D721Med (cell line): ENCODE data around the gene TXN2.

Experiments used
- DNase-seq: peaks from one replicate; pipeline ENCODE4 v3.0.0; 2011; ENCODE audit warnings: low spot score; ENCODE audit not compliant: insufficient read length
- FAIRE-seq: peaks from 2 replicates; lab custom pipeline; 2011; peaks lifted over from hg19 to GRCh38; lab: Jason Lieb, UNC
- TF ChIP-seq, protein P1 (sequence below): IDR thresholded peaks from 2 replicates; pipeline ENCODE4 v1.5.1; 2012; ENCODE audit warnings: mild to moderate bottlenecking, control low read depth; ENCODE audit not compliant: insufficient read depth; ENCODE audit errors: missing control alignments

The TXN2 gene

DNA sequence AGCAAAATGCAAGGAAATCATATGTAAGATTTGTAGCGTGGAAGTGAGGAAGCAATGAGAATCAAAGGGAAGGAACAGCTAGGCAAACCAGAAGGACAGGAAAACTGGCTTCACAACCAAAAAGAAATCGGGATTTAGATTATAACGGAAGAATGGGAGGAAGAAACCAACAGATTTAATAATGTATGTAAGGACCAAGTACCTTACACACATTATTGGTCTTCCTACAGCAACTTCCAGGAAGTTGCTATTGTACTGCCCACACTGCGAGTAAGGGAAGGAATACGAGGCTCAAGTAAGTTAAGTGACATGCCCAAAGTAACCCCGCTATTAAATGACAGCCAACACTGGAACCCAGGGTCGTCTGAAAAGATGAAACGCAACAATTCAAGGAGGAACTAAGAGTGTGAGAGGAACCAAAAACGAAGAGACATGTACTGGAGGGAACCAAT lies 473 bp downstream of the TXN2 start:
- DNase-seq, result no peak
- TF ChIP-seq, protein P1, sequence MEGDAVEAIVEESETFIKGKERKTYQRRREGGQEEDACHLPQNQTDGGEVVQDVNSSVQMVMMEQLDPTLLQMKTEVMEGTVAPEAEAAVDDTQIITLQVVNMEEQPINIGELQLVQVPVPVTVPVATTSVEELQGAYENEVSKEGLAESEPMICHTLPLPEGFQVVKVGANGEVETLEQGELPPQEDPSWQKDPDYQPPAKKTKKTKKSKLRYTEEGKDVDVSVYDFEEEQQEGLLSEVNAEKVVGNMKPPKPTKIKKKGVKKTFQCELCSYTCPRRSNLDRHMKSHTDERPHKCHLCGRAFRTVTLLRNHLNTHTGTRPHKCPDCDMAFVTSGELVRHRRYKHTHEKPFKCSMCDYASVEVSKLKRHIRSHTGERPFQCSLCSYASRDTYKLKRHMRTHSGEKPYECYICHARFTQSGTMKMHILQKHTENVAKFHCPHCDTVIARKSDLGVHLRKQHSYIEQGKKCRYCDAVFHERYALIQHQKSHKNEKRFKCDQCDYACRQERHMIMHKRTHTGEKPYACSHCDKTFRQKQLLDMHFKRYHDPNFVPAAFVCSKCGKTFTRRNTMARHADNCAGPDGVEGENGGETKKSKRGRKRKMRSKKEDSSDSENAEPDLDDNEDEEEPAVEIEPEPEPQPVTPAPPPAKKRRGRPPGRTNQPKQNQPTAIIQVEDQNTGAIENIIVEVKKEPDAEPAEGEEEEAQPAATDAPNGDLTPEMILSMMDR, result no peak
- FAIRE-seq, result no peak

DNA sequence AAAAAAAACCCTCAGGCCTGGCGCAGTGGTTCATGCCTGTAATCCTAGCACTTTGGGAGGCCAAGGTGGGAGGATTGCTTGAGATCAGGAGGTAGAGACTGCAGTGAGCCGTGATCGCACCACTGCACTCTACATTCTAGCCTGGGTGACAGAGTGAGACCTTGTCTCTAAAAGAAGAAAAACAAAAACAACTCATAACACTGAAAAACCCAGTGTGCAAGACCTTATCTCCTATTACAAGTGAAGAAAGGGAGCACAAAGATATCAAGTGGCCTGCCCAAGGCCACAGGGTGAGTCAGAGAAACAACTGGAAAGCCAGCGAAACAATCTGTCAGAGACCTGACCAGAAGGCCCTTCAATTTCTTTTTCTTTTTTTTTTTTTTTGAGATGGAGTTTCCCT lies 2.5 kb downstream of the TXN2 start:
- DNase-seq (no peak), FAIRE-seq (no peak)
- TF ChIP-seq, protein P1, result no peak

DNA sequence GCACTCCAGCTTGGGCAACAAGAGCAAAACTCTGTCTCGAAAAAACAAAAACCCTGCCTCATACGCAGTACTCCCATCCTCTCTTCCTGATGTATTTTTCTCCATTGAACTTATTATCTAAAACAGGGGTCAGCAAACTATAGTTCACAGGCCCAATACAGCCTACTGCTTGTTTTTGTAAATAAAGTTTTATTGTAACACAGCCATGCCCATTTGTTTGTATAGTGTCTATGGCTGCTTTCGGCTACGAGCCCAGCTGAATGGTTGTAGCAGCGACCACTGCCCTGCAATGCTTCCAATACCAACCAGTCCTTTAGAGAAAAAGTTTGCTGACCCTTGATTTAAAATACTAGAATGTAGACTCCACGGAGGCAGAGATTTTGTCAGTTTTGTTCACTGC lies 6.1 kb downstream of the TXN2 start:
- FAIRE-seq, result no peak
- TF ChIP-seq, protein P1, result no peak
- no peak for DNase-seq

DNA sequence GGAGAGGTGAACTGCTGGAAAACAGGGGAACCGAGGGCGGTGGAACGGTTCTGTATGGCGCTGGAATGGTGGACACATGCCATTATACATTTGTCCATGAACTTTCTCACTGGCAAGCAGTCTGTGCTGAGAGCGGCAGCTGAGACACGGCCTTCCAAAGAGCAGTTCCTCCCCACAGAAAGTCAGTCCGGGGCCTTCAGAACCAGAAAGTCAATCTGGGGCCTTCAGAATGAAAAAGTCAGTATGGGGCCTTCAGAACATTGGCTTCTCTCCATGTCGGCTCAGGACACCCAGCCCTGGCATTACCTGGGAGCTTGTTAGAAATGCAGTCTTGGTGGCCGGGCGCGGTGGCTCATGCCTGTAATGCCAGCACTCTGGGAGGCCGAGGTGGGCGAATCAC lies 8.8 kb downstream of the TXN2 start:
- FAIRE-seq, result no peak
- DNase-seq, result no peak
- TF ChIP-seq, protein P1, result no peak

DNA sequence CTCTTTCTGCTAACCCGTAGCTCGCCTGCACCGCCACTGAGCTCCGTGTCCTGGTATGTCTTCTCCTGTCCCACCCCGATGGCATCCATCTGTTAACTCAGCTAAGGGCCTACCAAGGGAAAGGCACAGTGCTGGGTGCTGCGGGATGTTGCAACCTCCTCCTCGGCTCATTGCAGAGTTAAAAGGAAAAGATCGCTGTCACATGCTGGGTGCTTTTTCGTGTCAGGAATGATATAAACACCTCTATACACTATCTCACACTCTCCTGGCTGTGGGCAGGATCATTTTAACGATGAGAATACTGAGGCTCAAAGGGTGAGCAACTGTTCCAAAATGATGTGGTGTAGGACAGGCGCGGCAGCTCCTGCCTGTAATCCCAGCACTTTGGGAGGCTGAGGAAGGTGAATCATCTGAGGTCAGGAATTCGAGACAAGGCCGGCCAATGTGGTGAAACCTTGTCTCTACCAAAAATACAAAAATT lies 10.1 kb downstream of the TXN2 start:
- FAIRE-seq (no peak), DNase-seq (no peak)
- TF ChIP-seq, protein P1, result no peak

DNA sequence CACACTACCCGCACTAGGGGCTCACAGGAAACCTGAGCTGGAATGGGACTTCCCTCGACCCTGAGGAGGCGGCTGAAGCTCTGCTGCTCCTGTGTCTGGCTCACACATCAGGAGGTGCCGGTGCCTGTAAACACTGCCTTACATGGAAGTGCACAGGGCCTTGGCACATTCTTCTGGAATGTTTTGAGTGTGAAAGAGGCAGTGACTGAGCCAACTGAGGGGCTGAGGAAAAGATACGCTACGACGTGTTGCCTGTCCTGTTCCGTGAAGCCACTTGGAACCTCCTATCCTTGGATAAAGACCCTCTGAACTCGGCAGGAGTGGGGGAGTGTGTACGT lies 10.5 kb downstream of the TXN2 start:
- TF ChIP-seq, protein P1, result no peak
- FAIRE-seq, result no peak

DNA sequence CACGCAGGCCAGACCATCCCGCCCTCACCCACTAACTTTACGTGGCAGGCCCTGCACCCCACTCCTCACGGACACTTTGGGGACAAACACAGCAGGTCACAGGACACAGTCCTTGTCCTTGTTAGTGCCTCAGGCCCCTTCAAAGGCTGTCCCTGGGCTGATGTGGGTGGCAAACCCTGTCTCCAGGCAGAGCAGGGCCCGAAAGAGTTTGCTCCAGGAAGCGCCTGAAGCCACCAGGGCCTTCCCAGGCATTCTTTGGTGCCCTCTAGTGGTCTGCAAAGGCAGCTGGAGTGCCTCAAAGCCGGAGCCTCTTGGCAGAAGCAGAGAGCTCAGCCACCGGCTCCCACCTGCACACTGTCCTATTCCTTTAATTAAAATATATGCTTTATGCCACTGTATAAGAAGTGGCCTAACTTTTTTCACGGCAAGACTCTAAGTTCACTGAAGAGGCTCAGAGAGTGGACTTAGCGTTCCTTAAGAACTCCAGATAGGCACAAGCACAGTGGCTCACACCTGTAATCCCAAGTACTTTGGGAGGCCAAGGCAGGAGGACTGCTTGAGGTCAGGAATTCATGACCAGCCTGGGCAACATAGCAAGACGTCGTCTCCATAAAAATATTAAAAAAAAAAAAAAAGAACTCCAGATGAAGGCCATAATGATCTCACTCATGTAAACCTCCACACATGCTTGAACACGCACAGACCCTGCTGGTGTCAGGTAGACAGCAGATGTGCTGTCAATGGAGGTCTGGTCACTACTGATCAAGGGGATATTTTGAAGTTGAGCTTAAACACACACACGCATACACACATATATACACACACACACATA lies 11.1 kb downstream of the TXN2 start:
- TF ChIP-seq, protein P1, result peak; percentile 94
- FAIRE-seq (no peak), DNase-seq (peak; percentile 38)

More for the DNA sequence above, 10.5 kb downstream of the TXN2 start:
- DNase-seq, result no peak
